ENCODE results near the gene HARS1.
"Not testable (repeated sequence)": the region's sequence is repeated elsewhere in the genome, so short reads cannot be mapped to it uniquely, and the experiment has no call there.

Gene HARS1

DNA sequence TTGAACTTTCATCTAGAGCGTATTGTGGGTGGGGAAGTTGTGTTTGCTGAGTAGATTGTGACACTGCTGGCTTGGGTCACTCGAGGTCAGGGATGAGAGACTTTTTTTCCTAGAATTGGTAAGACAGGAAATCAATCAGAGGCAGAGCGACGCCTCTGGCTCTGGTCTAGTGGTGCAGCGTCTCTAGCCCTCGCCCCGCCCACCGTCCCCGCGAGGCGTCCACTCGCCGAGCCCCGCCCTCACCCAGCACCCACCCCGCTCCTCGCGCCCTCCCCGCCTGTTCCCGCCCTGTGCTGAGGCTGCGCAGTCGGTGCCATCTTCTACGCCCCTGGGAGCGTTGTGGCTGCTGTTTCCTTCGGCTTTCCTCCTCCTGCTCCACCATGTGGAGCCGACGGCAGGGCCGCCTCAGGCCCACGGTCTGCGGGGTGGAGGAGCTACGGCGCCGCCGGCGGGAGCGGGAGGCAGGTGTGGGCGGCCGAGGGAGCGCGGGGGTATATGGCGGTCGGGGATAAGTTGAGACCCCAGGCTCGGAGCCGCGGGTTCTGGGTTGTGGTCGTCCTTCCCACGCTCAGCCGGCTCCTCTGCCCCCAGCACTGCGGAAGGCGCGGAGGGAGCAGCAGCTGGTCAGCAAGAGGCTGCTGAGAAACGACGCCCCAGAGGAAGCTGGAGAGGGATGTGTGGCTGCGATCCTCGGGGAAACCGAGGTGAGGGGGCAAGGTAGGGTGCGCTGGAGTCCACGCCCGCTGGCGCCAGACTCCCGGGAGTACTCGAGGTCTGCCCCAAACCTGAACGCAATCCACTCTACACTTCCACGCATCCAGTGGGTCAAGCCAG is 51.8 kb downstream of the HARS1 start, which contains the start of gene TMCO6:
TSS of gene TMCO6 (plus strand) at position 304 of the 834 bp plus-strand sequence. CDS start at position 381, 77 bp downstream.
- peak within 1 kb of the TSS; percentile 85 for H3K4me3 ChIP-seq (ENCODE audit: low read length)
- peak; percentile 95 for DNase-seq (ENCODE audit: low read depth)
- TF ChIP-seq, protein P1, sequence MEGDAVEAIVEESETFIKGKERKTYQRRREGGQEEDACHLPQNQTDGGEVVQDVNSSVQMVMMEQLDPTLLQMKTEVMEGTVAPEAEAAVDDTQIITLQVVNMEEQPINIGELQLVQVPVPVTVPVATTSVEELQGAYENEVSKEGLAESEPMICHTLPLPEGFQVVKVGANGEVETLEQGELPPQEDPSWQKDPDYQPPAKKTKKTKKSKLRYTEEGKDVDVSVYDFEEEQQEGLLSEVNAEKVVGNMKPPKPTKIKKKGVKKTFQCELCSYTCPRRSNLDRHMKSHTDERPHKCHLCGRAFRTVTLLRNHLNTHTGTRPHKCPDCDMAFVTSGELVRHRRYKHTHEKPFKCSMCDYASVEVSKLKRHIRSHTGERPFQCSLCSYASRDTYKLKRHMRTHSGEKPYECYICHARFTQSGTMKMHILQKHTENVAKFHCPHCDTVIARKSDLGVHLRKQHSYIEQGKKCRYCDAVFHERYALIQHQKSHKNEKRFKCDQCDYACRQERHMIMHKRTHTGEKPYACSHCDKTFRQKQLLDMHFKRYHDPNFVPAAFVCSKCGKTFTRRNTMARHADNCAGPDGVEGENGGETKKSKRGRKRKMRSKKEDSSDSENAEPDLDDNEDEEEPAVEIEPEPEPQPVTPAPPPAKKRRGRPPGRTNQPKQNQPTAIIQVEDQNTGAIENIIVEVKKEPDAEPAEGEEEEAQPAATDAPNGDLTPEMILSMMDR (IDR thresholded peaks at IDR 0.05; ENCODE audit: insufficient read depth, low read depth, low read length, missing control alignments), result peak; percentile 65

DNA sequence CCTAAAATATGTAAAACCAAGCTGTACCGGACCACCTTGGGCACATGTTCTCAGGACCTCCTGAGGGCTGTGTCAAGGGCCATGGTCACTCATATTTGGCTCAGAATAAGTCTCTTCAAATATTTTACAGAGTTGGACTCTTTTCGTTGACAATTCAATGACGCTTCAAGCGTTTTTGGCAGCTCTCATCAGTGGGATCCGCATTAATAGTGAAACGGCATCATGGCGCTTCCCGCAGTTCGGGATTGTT is 52.3 kb downstream of the HARS1 start:
- peak overlapping the region; percentile 85 for H3K4me3 ChIP-seq (ENCODE audit: low read length)
- not testable (repeated sequence) for DNase-seq (ENCODE audit: low read depth)

DNA sequence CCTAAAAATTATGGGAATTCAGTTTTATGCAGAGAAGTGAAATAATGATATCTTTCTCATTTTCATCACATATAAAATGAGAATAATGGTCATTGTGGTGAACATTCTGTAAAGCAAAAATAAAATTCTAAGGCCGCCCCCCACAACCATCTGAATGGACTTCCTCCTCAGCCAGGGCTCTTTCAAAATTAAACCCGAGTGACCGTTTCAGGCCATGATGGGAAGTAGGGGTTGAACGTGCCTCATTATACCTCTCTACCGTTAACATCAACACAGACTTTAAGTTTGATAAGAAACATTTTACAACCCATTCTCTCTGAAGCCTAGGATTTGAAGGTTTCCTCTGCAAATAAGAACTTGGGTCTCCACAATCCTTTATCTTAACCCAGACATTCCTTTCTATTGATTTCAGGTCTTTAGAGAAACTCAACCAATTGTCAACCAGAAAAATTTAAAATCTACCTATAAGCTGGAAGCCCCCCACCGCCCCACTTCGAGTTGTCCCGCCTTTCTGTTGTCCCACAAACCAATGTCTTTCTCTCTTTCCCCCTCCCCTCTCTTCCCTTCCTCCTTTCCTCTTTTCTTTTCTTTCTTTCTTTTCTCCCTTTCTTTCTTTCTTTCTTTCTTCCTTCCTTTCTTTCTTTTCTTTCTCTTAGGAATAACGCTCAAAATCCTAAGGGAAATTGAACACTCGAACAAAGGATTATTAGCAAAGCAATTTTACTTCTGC is 53.6 kb downstream of the HARS1 start:
- no peak overlapping the region for H3K4me3 ChIP-seq (ENCODE audit: low read length)
- DNase-seq (ENCODE audit: low read depth), result no peak
- TF ChIP-seq, protein P1 (IDR thresholded peaks at IDR 0.05; ENCODE audit: insufficient read depth, low read depth, low read length, missing control alignments), result no peak

DNA sequence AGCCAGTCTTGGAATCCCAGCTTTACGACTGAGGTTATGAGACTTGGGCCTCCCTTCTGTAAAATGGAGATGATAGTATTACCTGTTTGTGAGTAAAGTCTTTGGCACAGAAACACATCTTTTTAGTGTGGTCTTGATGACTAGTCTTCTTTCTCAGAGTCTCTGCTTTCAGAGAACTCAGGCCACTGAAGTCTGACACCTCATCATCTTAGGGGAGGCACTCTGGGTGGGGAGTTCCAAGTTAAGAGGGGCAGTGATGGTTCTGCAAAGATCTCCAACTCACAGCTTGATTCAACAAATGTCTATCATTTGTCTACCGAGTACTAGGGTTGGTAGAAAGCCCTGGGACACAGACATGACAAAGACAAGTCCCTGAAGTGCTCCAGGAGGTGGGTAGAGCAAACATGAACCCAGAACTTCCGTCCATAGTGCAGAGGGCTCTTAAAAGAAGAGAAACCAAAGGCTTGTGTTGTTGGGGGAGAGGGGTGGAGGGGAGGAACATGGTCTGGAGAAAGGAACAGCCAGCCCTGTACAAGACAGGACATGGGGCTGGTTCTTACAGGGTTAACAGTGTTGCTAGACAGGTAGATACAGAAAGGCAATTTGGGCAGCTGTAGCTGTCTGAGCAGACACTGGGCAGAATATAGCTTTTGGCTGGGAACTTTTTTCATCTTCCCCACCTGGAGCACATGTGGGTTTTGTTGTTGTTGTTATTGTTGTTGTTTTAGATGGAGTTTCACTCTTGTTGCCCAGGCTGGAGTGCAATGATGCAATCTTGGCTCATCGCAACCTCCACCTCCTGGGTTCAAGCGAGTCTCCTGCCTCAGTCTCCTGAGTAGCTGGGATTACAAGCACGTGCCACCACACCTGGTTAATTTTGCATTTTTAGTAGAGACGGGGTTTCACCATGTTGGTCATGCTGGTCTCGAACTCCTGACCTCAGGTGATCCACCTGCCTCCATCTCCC is 55.6 kb downstream of the HARS1 start:
- TF ChIP-seq, protein P1 (IDR thresholded peaks at IDR 0.05; ENCODE audit: insufficient read depth, low read depth, low read length, missing control alignments), result no peak
- no peak overlapping the region for H3K4me3 ChIP-seq (ENCODE audit: low read length)
- DNase-seq (ENCODE audit: low read depth), result no peak

DNA sequence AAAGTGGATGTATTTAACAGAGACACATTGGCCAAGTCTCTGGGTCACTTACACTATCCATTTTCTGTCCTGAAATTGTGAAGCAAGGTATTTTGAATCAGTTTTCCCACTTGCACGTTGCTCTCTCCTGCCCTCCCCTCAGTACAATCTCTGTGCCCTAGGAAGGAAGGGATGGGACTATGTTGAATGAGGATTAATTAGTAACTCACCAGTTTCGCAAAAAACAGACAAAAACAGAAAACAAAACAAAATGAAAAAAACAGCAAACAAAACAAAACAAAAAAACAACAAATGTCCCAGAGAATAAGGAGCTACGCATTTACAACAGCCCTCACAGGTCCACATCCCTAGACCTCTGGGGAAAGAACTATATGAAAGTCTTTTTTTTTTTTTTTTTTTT is 57.1 kb downstream of the HARS1 start:
- TF ChIP-seq, protein P1 (IDR thresholded peaks at IDR 0.05; ENCODE audit: insufficient read depth, low read depth, low read length, missing control alignments), result no peak
- no peak for DNase-seq (ENCODE audit: low read depth)
- H3K4me3 ChIP-seq (ENCODE audit: low read length), result no peak overlapping the region

DNA sequence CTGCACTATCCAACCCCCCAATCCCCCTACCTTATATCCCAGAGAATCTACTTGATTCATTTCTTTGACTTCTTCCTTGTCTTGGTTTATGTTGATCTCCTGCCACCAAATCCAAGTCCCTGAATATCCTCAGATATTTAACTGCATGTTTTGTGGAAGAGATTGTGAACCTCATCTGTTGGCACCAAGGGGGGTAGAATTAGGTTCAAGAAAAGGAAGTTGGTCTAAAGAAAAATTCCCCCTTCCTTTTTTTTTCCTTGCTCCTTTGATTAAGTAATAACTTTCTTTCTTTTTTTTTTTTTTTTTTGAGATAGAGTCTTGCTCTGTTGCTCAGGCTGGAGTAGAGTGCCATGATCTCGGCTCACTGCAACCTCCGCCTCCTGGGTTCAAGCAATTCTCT is 57.7 kb downstream of the HARS1 start:
- no peak for DNase-seq (ENCODE audit: low read depth)
- TF ChIP-seq, protein P1 (IDR thresholded peaks at IDR 0.05; ENCODE audit: insufficient read depth, low read depth, low read length, missing control alignments), result no peak
- H3K4me3 ChIP-seq (ENCODE audit: low read length), result no peak overlapping the region

DNA sequence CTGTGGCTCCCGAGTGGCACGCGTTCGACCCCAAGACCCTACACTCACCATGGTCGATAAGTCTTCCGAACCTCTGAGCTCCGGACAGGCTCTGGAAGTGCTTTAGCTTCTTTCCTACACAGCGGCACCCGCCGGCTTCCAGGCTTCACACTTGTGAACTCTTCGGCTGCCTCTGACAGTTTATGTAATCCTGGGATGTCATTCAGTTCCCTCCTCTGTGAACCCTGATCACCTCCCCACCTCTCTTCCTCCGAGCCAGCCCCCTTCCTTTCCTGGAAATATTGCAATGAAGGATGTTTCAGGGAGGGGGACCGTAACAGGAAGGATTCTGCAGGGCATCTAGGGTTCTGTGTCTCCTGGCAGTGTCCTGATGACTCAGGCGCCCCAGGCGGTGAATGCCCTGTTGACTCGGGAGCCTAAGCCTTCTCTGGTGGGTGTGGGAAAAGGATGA is 58.1 kb downstream of the HARS1 start, which contains the start of gene CD14:
TSS of gene CD14 (minus strand) at position 155 of the 451 bp plus-strand sequence. CDS start at position 51, 104 bp downstream.
- TF ChIP-seq, protein P1 (IDR thresholded peaks at IDR 0.05; ENCODE audit: insufficient read depth, low read depth, low read length, missing control alignments), result no peak
- peak within 1 kb of the TSS; percentile 41 for H3K4me3 ChIP-seq (ENCODE audit: low read length)
- DNase-seq (ENCODE audit: low read depth), result peak; percentile 77

Measured in epithelial cell of esophagus (primary cell).